Caco-2 (cell line): Measurements from ENCODE around the gene SCAPER. TPM values are rescaled to one million over a fixed set of nuclear protein-coding genes. Genes with fewer than 3 reads are reported as not detected.

Experiments used
- BruUV-seq: library from RNA; stranded (reverse); fragments of 400-500 nt; replicated peaks from 2 replicates; lab custom pipeline; 2021; lab: Mats Ljungman, UMichigan
- CTCF ChIA-PET: fragments of 300-600 bp; sonication (Branson Sonifier 250); formaldehyde crosslinking; loops from one replicate; lab custom pipeline; 2022; ENCODE audit warnings: antibody characterized with exemption; lab: Charles Lee
- POLR2A ChIA-PET: fragments of 300-600 bp; sonication (Branson Sonifier 250); formaldehyde crosslinking; loops from one replicate; lab custom pipeline; 2022; ENCODE audit warnings: antibody characterized with exemption; lab: Charles Lee
- DNase-seq, 2 experiments: peaks; one replicate each; pipeline versions ENCODE4 v3.0.0 to v3.0.0-alpha.2; 2020 to 2022
- H3K27me3 ChIP-seq: replicated peaks from 2 replicates; pipeline ENCODE4 v1.6.0; 2011; ENCODE audit warnings: low read length; ENCODE audit not compliant: control insufficient read depth, insufficient read depth
- H3K36me3 ChIP-seq: 2 replicates; pipeline ENCODE4 v1.5.1; 2011; ENCODE audit warnings: low read length; ENCODE audit not compliant: control insufficient read depth, insufficient read depth
- H3K4me1 ChIP-seq: fragments of 250-450 bp; sonication (Bioruptor Pico); 2 replicates; pipeline ENCODE4 v1.5.1; 2020; ENCODE audit warnings: mild to moderate bottlenecking
- H3K4me3 ChIP-seq: 2 replicates; pipeline ENCODE4 v1.5.1; 2011; ENCODE audit warnings: low read depth, mild to moderate bottlenecking, control low read depth, low read length
- H3K9me3 ChIP-seq: fragments of 250-450 bp; sonication (Bioruptor Pico); 2 replicates; pipeline ENCODE4 v1.5.1; 2020; ENCODE audit warnings: mild to moderate bottlenecking, moderate library complexity
- H3K27ac Mint-ChIP-seq: one replicate; pipeline ENCODE4 v1.8.0; 2022; ENCODE audit warnings: mixed read lengths; ENCODE audit not compliant: unreplicated experiment
- H3K27me3 Mint-ChIP-seq: one replicate; pipeline ENCODE4 v1.8.0; 2022; ENCODE audit warnings: mixed read lengths; ENCODE audit not compliant: insufficient read depth, unreplicated experiment
- H3K36me3 Mint-ChIP-seq: one replicate; pipeline ENCODE4 v1.8.0; 2022; ENCODE audit warnings: mild to moderate bottlenecking, mixed read lengths; ENCODE audit not compliant: insufficient read depth, unreplicated experiment
- H3K4me1 Mint-ChIP-seq: one replicate; pipeline ENCODE4 v1.8.0; 2022; ENCODE audit warnings: low read depth, mixed read lengths; ENCODE audit not compliant: unreplicated experiment
- H3K4me3 Mint-ChIP-seq: one replicate; pipeline ENCODE4 v1.8.0; 2022; ENCODE audit warnings: mild to moderate bottlenecking, moderate library complexity, mixed read lengths; ENCODE audit not compliant: unreplicated experiment
- H3K9me3 Mint-ChIP-seq: one replicate; pipeline ENCODE4 v1.8.0; 2022; ENCODE audit warnings: mixed read lengths; ENCODE audit not compliant: unreplicated experiment
- intact Hi-C: fragments of 100-400 bp; cut with micrococcal nuclease; formaldehyde crosslinking; loops from one replicate; pipeline ENCODE4 v1.10.0; 2022; ENCODE audit not compliant: unreplicated experiment
- total RNA-seq: library from RNA; stranded (reverse); gene quantifications from 2 replicates; pipeline ENCODE4 v1.2.3, GENCODE V29; 2022
- TF ChIP-seq, protein P1 (sequence below), 2 experiments: fragments of 200-600 bp in 1 of 2; IDR thresholded peaks; 1 replicate in 1 of 2; 2 replicates in 1 of 2; pipeline versions ENCODE4 v1.5.1 to v1.8.0; 2011 to 2022; ENCODE audit warnings: antibody characterized with exemption in 1 of 2, control low read depth in 1 of 2, inconsistent platforms in 1 of 2, low read depth in 1 of 2, low read length in 1 of 2, mild to moderate bottlenecking in 1 of 2, moderate library complexity in 1 of 2; ENCODE audit not compliant: insufficient read depth in 1 of 2, severe bottlenecking in 1 of 2, unreplicated experiment in 1 of 2

The SCAPER gene
- total RNA-seq, 1 experiment from 2014 or later, result 24.6 TPM

GRCh38 chr15:76945494-76946093 is 40.5 kb upstream of the SCAPER start:
- Histone ChIP-seq H3K4me3 (no peak overlapping the region), H3K27me3 (no peaks in the 10 kb centered on the region), H3K4me1 (no peaks in the 10 kb centered on the region), H3K9me3 (no peaks in the 10 kb centered on the region), H3K36me3 (no peaks in the 10 kb centered on the region)
- no peak for DNase-seq
- ChIA-PET POLR2A (interaction anchor here (1.0 kb wide), 1 partner anchor 14 kb away, joined by 3 read pairs; no protein-coding TSS in a partner anchor), CTCF (no interaction called here)
- BruUV-seq, result no TSS peak
- peaks cover 55% of the 10 kb centered on the region for H3K36me3 Mint-ChIP-seq
- H3K27me3 Mint-ChIP-seq, result no peaks in the 10 kb centered on the region
- TF ChIP-seq, protein P1, sequence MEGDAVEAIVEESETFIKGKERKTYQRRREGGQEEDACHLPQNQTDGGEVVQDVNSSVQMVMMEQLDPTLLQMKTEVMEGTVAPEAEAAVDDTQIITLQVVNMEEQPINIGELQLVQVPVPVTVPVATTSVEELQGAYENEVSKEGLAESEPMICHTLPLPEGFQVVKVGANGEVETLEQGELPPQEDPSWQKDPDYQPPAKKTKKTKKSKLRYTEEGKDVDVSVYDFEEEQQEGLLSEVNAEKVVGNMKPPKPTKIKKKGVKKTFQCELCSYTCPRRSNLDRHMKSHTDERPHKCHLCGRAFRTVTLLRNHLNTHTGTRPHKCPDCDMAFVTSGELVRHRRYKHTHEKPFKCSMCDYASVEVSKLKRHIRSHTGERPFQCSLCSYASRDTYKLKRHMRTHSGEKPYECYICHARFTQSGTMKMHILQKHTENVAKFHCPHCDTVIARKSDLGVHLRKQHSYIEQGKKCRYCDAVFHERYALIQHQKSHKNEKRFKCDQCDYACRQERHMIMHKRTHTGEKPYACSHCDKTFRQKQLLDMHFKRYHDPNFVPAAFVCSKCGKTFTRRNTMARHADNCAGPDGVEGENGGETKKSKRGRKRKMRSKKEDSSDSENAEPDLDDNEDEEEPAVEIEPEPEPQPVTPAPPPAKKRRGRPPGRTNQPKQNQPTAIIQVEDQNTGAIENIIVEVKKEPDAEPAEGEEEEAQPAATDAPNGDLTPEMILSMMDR (IDR thresholded peaks at IDR 0.05; ENCODE audit: insufficient read depth in 1 of 2, low read depth in 1 of 2, low read length in 1 of 2, severe bottlenecking in 1 of 2, unreplicated experiment in 1 of 2), result no peak
- no peaks in the 10 kb centered on the region for H3K4me1 Mint-ChIP-seq
- intact Hi-C loops, result no loop called here
- H3K27ac Mint-ChIP-seq, result no peak overlapping the region
- H3K9me3 Mint-ChIP-seq, result no peaks in the 10 kb centered on the region
- no peak overlapping the region for H3K4me3 Mint-ChIP-seq

- Histone ChIP-seq H3K36me3 (no peaks in the 10 kb centered on the region), H3K4me3 (no peak overlapping the region), H3K4me1 (no peaks in the 10 kb centered on the region), H3K27me3 (no peaks in the 10 kb centered on the region), H3K9me3 (no peaks in the 10 kb centered on the region)
- no peaks in the 10 kb centered on the region for H3K27me3 Mint-ChIP-seq
- H3K36me3 Mint-ChIP-seq, result peaks cover 35% of the 10 kb centered on the region
- no peak overlapping the region for H3K4me3 Mint-ChIP-seq
- ChIA-PET POLR2A (no interaction called here), CTCF (no interaction called here)
- DNase-seq, result no peak
- H3K9me3 Mint-ChIP-seq, result no peaks in the 10 kb centered on the region
- no peak overlapping the region for H3K27ac Mint-ChIP-seq
- TF ChIP-seq, protein P1 (IDR thresholded peaks at IDR 0.05; ENCODE audit: insufficient read depth in 1 of 2, low read depth in 1 of 2, low read length in 1 of 2, severe bottlenecking in 1 of 2, unreplicated experiment in 1 of 2), result no peak
- BruUV-seq, result no TSS peak
- H3K4me1 Mint-ChIP-seq, result no peaks in the 10 kb centered on the region
- intact Hi-C loops, result no loop called here
Observed at GRCh38 chr15:76942331-76942730, 37.2 kb upstream of the SCAPER start.

DNA sequence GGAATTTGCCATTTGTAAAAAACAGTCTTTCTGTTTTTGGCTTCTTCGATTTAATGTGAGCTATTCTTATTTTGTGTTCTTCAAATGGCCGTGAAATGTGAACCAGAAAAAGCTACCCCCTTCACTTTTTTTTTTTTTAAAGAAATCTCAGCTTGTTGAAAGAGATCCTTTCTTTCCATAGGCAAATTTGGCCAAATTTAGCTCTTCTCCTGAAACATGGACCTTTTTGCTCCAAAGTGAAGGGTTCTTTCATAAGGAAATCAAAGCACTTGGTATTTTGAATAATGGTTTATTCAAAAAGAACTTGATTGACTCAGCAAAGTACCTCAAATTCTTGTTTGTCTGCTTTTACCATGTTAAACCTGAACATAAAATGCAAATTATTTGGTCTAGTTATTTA is 36.5 kb upstream of the SCAPER start:
- Mint-ChIP-seq H3K4me3 (no peak overlapping the region), H3K27me3 (no peaks in the 10 kb centered on the region), H3K36me3 (peaks cover 33% of the 10 kb centered on the region), H3K4me1 (no peaks in the 10 kb centered on the region), H3K9me3 (no peaks in the 10 kb centered on the region), H3K27ac (no peak overlapping the region)
- POLR2A ChIA-PET, result no interaction called here
- H3K9me3 ChIP-seq, result no peaks in the 10 kb centered on the region
- no peak for DNase-seq
- H3K36me3 ChIP-seq, result no peaks in the 10 kb centered on the region
- CTCF ChIA-PET, result no interaction called here
- no peak overlapping the region for H3K4me3 ChIP-seq
- no peaks in the 10 kb centered on the region for H3K4me1 ChIP-seq
- no TSS peak for BruUV-seq
- H3K27me3 ChIP-seq, result no peaks in the 10 kb centered on the region
- intact Hi-C loops, result no loop called here
- TF ChIP-seq, protein P1 (IDR thresholded peaks at IDR 0.05; ENCODE audit: insufficient read depth in 1 of 2, low read depth in 1 of 2, low read length in 1 of 2, severe bottlenecking in 1 of 2, unreplicated experiment in 1 of 2), result no peak
